ENCODE data around the gene GUK1. TPM values are rescaled to one million over a fixed set of nuclear protein-coding genes. Genes with fewer than 3 reads are reported as not detected.

Gene GUK1
- total and polyA plus RNA-seq, 11 donors = 142 to 358 (median 176) TPM

DNA sequence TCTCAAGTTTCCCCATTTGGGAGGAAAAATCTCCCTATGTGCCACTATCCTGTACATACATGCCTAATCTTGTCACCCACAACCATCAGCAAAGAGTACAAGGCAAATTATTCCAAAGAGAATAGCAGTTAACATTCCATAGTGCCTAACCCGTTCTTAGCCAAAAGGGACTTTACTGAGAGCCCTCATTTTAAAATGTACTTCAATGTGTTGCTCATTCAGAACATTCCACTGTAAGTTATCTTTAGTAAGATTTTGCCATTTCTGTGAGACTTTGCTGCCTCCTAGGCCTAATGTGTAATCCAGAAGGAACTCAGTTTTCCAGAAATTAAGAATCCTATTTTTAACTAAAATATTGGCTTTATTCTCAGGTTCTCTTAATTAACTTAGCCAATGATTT is 19.7 kb upstream of the GUK1 start:
- Histone ChIP-seq H3K4me1 (no peaks in the 10 kb centered on the region), H3K4me3 (no peak overlapping the region), H3K9me3 (peaks cover 0 to 3% (median 0%) of the 10 kb centered on the region in 12 donors), H3K36me3 (no peaks in the 10 kb centered on the region), H3K27me3 (no peaks in the 10 kb centered on the region), H3K27ac (no peak overlapping the region)
- TF ChIP-seq, protein P1, sequence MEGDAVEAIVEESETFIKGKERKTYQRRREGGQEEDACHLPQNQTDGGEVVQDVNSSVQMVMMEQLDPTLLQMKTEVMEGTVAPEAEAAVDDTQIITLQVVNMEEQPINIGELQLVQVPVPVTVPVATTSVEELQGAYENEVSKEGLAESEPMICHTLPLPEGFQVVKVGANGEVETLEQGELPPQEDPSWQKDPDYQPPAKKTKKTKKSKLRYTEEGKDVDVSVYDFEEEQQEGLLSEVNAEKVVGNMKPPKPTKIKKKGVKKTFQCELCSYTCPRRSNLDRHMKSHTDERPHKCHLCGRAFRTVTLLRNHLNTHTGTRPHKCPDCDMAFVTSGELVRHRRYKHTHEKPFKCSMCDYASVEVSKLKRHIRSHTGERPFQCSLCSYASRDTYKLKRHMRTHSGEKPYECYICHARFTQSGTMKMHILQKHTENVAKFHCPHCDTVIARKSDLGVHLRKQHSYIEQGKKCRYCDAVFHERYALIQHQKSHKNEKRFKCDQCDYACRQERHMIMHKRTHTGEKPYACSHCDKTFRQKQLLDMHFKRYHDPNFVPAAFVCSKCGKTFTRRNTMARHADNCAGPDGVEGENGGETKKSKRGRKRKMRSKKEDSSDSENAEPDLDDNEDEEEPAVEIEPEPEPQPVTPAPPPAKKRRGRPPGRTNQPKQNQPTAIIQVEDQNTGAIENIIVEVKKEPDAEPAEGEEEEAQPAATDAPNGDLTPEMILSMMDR (IDR thresholded peaks at IDR 0.05) = no peak
- TF ChIP-seq POLR2A (IDR thresholded peaks at IDR 0.05) = no peak
- WGBS, 4 donors = 75 to 95% (median 80%) methylated on average over 1 of the region's 1 CpG
- DNase-seq = no peak
- ATAC-seq = no peak
- intact Hi-C loops (cut with DNase I) = loop anchor here in 1 of 10 donors (10.0 kb wide), 1 partner anchor 54 kb away; no protein-coding TSS in a partner anchor

GRCh38 chr1:228120857-228121489 is 19.1 kb upstream of the GUK1 start:
- DNase-seq = no peak
- peaks cover 0 to 3% (median 0%) of the 10 kb centered on the region in 12 donors for H3K9me3 ChIP-seq
- no peaks in the 10 kb centered on the region for H3K27me3 ChIP-seq
- H3K4me3 ChIP-seq = no peak overlapping the region
- WGBS, 4 donors = 69 to 80% (median 75%) methylated on average over 5 of the region's 5 CpGs
- H3K27ac ChIP-seq = no peak overlapping the region
- intact Hi-C loops (cut with DNase I) = loop anchor here in 1 of 10 donors (10.0 kb wide), 1 partner anchor 54 kb away; no protein-coding TSS in a partner anchor
- H3K4me1 ChIP-seq = no peaks in the 10 kb centered on the region
- no peak for ATAC-seq
- TF ChIP-seq, protein P1 (IDR thresholded peaks at IDR 0.05) = no peak
- TF ChIP-seq POLR2A (IDR thresholded peaks at IDR 0.05) = no peak
- H3K36me3 ChIP-seq = no peaks in the 10 kb centered on the region

GRCh38 chr1:228122921-228123441 is 17.1 kb upstream of the GUK1 start:
- TF ChIP-seq, protein P1 (IDR thresholded peaks at IDR 0.05) = no peak
- TF ChIP-seq POLR2A (IDR thresholded peaks at IDR 0.05) = no peak
- Histone ChIP-seq H3K4me3 (no peak overlapping the region), H3K4me1 (no peaks in the 10 kb centered on the region), H3K9me3 (peaks cover 0 to 3% (median 0%) of the 10 kb centered on the region in 12 donors), H3K27me3 (no peaks in the 10 kb centered on the region), H3K36me3 (no peaks in the 10 kb centered on the region), H3K27ac (no peak overlapping the region)
- DNase-seq (no peak), ATAC-seq (no peak)
- intact Hi-C loops (cut with DNase I) = loop anchor here in 1 of 10 donors (10.0 kb wide), 1 partner anchor 52 kb away; no protein-coding TSS in a partner anchor
- WGBS, 4 donors = 64 to 79% (median 67%) methylated on average over 1 of the region's 1 CpG

DNA sequence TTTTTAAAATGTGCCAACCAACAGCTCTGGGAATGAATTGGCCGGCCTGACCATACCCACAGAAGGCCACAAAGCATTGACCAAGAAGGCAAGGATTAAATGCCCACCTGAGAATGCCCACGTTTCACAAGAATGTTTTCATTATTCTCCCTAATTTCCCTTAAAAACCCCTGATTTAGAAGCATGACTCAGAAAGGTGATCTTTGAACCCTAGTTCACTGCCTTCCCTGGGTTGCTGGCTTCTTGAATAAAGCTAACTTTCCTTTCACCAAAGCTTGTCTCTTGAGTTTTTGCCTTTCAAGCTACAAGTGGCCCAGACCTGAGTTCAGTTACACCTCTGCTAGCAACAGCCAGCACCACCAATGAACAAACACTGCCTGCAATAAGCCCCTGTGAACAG is 16.6 kb upstream of the GUK1 start:
- Histone ChIP-seq H3K4me3 (no peak overlapping the region), H3K27me3 (no peaks in the 10 kb centered on the region), H3K4me1 (no peaks in the 10 kb centered on the region), H3K9me3 (no peaks in the 10 kb centered on the region), H3K27ac (no peak overlapping the region), H3K36me3 (no peaks in the 10 kb centered on the region)
- TF ChIP-seq, protein P1 (IDR thresholded peaks at IDR 0.05) = no peak
- TF ChIP-seq POLR2A (IDR thresholded peaks at IDR 0.05) = no peak
- DNase-seq (no peak), ATAC-seq (no peak)
- intact Hi-C loops (cut with DNase I) = loop anchor here in 1 of 10 donors (10.0 kb wide), 1 partner anchor 51 kb away; no protein-coding TSS in a partner anchor
- 68 to 80% (median 75%) methylated on average over 2 of the region's 2 CpGs for whole genome bisulfite sequencing, 4 donors
